HCT116 (cell line): ENCODE data around the gene SRF.

Experiments used
- EZH2 ChIP-seq: fragments of 200-600 bp; sonication (generic); IDR thresholded peaks from 2 replicates; pipeline ENCODE4 v1.6.1; 2017; ENCODE audit warnings: antibody characterized with exemption, mixed run types
- JUND ChIP-seq: IDR thresholded peaks from 2 replicates; pipeline ENCODE4 v1.6.1; 2012
- POLR2A ChIP-seq: IDR thresholded peaks from 2 replicates; pipeline ENCODE4 v1.7.0; 2011; ENCODE audit warnings: borderline replicate concordance; ENCODE audit not compliant: insufficient read depth, insufficient read length; ENCODE audit errors: extremely low read depth
- POLR2AphosphoS5 ChIP-seq: IDR thresholded peaks from 2 replicates; pipeline ENCODE4 v1.6.1; 2011; ENCODE audit warnings: mild to moderate bottlenecking, low read depth, low read length, moderate library complexity
- SIN3A ChIP-seq: IDR thresholded peaks from 2 replicates; pipeline ENCODE4 v1.6.1; 2012; ENCODE audit warnings: low read depth
- TF ChIP-seq, protein P1 (sequence below): IDR thresholded peaks from 2 replicates; pipeline ENCODE4 v1.6.1; 2012
- TF ChIP-seq, protein P2 (sequence below): IDR thresholded peaks from 2 replicates; pipeline ENCODE4 v1.6.1; 2012; ENCODE audit warnings: low read depth

DNA sequence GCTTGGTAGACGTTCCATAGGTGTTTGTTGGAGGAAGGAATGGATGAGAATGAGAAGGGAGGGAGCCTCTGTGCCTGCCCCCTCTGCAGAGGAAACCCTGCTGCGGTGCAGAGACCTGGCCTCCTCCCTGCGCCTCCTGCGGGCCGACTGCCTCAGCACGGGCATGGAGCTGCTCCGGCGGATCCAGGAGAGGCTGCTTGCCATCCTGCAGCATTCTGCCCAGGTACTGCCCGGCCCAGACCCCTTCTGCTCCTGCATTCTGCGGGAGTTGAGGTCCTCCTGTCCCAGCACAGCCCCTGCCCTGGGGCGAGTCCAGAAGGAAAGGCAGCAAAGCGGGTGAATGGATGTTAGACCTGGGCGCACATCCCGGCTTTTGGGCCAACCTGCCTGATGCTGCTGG lies 52.1 kb downstream of the SRF start:
- TF ChIP-seq, protein P1, sequence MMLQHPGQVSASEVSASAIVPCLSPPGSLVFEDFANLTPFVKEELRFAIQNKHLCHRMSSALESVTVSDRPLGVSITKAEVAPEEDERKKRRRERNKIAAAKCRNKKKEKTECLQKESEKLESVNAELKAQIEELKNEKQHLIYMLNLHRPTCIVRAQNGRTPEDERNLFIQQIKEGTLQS, result no peak
- TF ChIP-seq, protein P2, sequence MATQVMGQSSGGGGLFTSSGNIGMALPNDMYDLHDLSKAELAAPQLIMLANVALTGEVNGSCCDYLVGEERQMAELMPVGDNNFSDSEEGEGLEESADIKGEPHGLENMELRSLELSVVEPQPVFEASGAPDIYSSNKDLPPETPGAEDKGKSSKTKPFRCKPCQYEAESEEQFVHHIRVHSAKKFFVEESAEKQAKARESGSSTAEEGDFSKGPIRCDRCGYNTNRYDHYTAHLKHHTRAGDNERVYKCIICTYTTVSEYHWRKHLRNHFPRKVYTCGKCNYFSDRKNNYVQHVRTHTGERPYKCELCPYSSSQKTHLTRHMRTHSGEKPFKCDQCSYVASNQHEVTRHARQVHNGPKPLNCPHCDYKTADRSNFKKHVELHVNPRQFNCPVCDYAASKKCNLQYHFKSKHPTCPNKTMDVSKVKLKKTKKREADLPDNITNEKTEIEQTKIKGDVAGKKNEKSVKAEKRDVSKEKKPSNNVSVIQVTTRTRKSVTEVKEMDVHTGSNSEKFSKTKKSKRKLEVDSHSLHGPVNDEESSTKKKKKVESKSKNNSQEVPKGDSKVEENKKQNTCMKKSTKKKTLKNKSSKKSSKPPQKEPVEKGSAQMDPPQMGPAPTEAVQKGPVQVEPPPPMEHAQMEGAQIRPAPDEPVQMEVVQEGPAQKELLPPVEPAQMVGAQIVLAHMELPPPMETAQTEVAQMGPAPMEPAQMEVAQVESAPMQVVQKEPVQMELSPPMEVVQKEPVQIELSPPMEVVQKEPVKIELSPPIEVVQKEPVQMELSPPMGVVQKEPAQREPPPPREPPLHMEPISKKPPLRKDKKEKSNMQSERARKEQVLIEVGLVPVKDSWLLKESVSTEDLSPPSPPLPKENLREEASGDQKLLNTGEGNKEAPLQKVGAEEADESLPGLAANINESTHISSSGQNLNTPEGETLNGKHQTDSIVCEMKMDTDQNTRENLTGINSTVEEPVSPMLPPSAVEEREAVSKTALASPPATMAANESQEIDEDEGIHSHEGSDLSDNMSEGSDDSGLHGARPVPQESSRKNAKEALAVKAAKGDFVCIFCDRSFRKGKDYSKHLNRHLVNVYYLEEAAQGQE, result no peak
- no peak for TF ChIP-seq POLR2AphosphoS5
- TF ChIP-seq JUND, result no peak
- no peak for TF ChIP-seq SIN3A
- no peak for TF ChIP-seq POLR2A
- TF ChIP-seq EZH2, result no peak
